OCI-LY7 (cell line): Measurements from ENCODE around the gene IQSEC1.

ENCODE experiments used
- CTCF ChIP-seq: fragments of 200-600 bp; sonication (generic); conservative IDR thresholded peaks from 2 replicates; pipeline ENCODE4 v1.5.1; 2014; ENCODE audit warnings: mild to moderate bottlenecking, antibody characterized with exemption, low read length, moderate library complexity, mixed read lengths
- EZH2phosphoT487 ChIP-seq: fragments of 200-600 bp; sonication (generic); IDR thresholded peaks from 2 replicates; pipeline ENCODE4 v1.6.1; 2018; ENCODE audit warnings: low read depth, borderline replicate concordance, mild to moderate bottlenecking, mixed run types, antibody characterized with exemption, low read length, moderate library complexity, mixed read lengths

- TF ChIP-seq CTCF (no peak), EZH2phosphoT487 (no peak)
These were observed 129.9 kb downstream of the IQSEC1 start for GRCh38 chr3:12943124-12944021.
